ENCODE results near the gene HOXB9.

Gene HOXB9

GRCh38 chr17:48623583-48623982 is 2.6 kb downstream of the HOXB9 start:
- DNase-seq: no peak

GRCh38 chr17:48622857-48623256 is 3.3 kb downstream of the HOXB9 start:
- DNase-seq: no peak

- no peak for DNase-seq
These were observed 4.5 kb downstream of the HOXB9 start for GRCh38 chr17:48621410-48622392.

DNA sequence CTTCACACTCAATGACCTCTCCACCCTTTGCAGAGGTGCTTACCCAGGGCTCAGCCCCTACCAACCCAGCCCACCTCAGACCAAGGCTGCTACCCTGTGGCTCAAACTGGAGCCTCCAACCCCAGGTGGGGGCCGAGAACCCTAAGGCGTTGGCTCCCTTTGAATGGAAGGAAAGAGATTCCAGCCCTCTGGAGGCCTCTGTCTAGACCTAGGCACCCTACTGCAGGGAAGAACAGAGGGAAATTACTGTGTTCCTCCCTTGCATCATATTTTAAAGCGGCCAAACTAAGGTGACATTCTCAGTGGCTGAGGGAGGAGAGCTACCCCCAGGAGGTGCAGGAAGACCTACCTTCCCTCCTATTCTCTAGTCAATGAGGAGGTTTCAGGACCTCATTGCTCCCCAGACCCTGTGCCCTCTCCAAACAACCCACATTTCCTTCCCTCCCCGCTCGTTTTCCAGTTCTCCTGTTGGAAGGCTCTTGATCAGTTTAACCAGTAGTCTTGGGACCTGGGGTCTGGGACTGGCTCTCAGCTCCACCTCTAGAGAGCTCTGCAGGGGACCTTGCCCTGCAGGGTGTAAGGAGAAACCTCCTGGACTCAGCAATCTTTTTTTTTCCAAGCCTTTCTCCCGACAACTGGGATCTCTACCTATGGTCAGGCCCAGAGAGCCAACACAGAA is 5.6 kb downstream of the HOXB9 start:
- no peak for DNase-seq

DNA sequence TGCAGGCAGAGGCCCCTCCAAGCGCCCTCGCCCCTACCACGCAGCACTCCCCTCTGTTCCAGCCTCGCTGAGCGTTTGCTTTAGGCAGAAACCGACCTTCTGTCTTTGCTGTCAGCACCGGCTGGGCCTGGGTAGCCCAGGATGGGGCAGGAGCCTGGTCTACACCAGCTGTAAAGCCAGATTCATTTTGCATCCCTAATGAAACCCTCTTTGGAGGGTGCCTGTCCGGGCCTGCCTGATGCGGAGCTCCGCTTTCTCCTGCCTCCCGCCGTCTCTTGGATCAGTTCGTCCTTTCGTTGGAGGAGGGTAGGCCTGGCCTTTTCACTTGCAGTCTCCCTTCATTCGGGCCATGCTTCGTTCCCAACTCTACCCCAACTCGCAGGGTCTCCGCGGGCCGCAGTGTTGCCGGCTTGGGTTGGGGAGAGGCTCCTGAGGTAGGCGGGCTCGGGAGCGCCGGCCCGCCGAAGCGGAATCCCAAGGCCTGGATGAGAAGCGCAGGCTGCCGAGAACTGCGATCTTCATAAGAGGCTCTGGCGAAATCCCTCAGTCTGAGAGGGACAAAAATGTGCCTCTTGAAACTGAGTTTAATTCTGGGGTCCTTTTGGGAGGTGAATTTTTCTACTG is 6.2 kb downstream of the HOXB9 start:
- DNase-seq: no peak

DNA sequence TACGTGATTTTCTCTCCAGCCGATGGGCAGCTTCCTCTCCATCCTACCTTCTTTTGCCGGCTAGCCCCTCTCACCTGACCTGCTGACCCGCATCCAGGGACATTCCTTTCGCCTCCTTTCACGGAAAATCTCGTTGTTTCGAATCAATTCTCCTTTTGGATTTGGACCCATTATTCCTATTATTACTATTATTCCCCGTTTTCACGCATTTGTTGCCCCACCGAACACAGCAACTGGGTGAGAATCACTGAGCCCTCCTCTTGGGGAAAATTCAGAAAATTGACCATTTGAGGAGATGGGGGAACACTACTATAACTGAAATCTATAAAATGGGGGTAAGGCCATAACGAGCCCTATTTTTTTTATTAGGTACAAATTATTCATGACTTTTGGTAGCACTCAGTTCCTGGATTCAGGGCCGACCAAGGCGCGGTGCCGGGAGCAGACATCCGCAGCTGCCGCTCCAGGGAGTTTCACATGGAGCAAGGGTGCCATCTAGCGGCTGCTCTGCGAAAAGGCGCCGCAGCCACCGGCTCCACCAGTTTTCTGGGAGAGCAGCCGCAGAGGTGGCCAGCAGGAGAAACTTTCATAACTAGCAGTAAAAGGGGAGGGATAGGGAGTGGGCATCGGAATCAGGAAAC is 7.8 kb downstream of the HOXB9 start:
- DNase-seq: peak; percentile 43

DNA sequence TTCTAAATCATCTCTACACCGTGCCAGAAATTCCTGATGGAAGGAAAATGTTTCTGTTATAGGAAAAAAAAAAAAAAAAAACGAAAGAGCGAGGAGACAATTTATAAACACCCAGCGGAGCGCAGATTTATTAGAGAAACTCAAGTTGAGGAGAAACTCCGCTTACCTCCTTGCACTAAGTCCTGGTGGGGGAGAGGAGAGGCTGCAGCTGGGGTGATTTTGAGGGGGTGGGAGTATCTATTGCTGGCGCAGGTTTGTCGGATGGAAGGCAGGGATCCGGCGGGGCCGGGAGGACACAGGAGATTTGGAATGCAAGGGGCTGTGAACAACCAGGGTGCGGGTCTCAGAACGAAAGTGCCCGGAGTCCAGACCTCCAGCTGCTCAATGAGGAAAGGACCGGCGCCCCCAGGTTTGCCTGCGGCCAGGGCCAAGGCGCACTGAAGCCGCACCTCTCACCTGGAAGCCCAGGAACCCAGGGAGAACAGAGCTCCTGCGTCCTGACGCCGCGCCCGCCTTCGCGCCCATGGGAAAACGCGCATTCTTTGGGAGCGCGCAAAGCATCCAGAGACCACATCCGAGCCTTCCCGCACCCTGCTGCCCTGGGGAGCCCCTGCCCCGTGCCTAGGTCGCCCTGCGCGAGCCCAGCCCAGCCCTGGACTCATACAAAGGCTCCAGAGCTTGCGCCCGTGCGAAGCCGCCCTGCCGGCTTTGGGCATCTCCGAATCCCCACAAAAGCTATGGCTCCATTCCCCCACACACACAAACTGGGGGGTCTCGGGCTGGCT is 8.5 kb downstream of the HOXB9 start:
- DNase-seq: no peak

DNA sequence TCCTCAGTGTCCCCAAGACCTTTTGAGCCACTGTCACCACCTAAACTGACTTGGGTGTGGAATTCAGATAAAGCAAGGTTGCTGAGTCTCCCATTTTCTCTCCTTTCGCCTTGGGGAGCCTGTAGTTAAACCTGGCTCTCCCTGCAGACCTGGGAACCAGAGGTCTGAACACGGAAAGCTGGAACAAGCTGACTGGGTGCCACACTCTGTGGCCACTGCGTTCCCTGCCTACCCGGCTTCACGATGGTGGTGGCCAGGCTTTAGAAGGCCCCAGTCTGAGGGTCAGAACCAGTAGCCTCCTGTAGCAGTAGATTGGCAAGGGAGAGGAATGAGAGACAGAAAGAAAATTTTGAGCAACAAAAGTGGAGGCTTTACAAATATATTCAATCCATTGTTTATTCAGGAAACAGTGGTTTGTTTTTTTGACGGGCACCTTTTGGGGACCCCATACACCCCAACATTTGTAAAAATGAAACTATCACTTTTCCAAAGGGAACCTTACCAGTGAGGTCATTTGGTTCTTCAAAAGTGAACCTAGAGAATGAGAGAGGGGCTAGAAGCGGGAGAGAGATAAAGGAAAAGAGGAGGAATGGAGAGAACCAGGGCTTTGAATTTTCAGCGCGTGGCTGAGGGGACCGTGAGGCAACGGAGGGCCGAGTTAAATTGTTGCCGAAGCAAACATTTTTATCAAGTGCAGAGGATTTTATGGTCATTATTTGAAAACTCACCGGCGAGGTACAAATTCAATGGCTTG is 9.3 kb downstream of the HOXB9 start:
- no peak for DNase-seq

DNA sequence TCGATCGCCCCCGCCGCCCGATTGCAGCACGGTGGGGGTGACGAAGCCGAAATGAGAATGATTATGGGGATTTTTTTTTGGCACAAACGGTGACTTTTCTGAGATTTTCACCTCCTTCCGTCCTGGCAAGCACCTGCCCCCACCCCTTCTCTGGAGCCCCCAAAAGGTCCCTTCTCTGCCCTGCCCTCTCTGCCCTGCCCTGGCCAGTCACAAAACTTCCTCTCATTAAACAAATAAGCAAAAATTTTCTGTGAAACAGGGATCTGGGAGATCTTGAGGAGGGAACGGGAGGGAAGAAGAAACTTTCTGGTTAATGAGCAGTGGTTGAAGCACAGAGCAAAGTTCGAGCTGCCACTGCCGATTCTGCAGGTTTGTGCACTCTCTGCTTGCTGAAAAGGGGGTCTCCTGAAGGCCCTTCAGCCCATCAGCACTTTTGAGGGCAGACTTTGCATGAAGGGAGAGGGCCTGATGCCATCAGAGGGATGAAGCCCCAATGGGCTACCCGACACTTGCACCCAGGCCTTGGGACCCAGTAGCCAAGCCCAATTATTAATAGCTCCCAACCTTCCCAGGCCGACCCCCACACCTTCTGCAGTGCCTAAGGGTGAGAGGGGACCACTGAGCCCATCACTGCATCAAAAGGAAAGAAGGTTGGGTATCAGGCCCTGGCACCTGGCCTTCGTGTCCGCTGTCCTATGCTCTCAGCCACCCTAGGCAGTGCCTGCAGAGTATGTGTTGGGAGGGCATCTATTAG is 10.0 kb downstream of the HOXB9 start:
- no peak for DNase-seq

GRCh38 chr17:48615047-48615962 is 10.9 kb downstream of the HOXB9 start, which contains the start of gene HOXB8:
Gene HOXB8, minus strand, starts transcription at chr17:48615292. Its CDS starts 588 bp downstream, at chr17:48614704.
- DNase-seq: peak; percentile 48

DNA sequence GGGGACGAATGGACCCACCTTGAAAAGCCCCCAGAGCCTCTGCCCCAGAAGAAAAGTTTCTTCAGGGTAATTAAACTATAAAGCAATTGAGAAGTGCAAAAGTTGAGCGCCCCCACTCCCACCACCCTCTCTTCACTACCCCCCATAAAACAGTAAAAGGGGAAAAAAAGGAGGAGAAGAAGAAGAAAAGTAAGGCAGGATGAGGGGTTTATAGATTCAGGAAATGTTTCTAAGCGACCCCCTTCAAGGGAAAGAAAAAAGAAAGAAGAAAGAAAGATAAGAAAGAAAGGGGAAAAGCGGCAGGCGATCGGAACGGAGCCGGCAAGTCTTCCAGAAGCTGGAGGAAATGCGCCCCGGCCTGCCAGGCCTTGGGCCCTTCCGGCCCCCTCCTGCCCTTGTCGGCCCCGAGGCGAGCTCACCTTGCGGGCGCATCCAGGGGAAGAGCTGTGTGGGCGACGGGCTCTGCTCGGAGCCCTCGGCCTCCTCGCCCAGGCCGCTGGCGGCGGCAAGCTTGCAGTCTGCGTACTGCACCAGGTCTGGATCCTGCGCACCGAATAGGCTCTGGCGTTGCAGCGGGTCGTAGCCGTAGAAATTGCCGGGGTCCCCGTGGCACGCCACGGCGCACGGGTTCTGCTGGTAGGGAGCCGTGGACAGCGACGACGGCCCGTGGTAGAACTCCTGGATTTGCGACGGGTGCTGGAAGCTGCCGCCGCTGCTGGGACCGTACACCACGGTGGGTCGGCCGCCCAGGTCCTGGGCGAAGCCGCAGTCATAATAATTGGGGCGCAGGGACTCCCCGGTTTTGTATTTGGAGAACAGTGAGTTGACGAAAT is 12.1 kb downstream of the HOXB9 start:
- no peak for DNase-seq

GRCh38 chr17:48612854-48613691 is 13.1 kb downstream of the HOXB9 start:
- peak; percentile 28 for DNase-seq

GRCh38 chr17:48612456-48612853 is 13.7 kb downstream of the HOXB9 start:
- peak; percentile 73 for DNase-seq

DNA sequence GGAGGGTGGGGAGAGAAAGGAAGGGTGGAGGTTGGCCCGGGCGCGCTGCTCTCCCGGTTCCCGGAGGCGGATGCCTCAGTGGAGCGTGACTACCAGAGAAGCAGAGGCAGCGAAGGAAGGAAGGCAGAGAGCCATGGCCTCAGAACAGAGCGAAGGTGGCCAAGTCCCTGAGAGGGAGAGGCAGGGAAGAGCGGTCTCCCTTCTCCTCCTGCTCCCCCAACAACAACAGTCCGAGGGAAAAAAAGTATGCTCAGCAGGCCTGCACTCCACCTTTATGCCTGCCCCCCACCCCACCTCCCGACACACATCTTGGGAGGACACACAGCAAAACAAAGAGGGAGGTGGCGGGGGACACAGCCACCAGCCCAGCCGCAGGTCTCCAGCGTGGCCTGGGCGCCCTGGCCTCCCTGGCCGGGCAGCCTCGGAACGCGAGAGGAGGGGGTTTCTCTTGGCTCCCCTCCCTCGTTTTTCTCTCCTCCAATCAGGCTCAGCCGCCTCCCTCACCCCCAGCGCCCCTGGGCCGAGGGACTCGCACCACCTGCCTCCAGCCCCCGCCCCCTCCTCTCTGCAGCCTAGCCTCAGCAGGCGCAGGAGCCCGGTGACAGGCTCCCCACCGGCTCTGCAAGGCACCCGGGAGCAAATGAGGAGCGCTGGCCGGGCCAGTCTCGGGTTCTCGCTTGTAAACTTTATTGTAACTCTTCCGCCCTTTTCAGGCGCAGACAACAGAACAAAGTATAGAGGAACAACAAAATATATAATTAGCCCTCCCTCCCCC is 14.3 kb downstream of the HOXB9 start:
- DNase-seq: peak; percentile 73

DNA sequence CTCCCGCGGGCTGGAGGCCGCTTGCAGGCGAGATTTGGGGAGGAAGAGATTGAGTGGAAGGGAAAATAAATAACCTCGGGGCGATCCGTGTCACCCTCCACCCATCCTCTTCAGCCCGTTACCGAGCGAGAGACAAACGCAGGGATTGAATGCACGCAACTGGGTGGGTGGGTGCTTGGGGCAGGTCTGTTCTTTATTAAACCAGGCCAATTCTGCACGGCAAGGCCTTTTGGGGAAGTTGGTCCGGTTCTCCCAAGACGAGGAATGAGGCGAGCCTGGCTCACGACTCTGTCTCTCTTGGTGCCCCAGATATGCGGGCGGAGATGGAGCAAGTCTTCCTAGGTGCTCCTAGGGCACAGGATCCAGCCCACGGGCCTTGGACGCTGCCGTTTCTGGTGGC is 14.9 kb downstream of the HOXB9 start:
- DNase-seq: no peak

- DNase-seq: peak; percentile 34
These were observed 15.6 kb downstream of the HOXB9 start, which contains the start of gene HOXB7 for GRCh38 chr17:48610282-48611211. Gene HOXB7, minus strand, starts transcription at chr17:48611017. Its CDS starts 99 bp downstream, at chr17:48610918.
